HepG2 (cell line): ENCODE measurements around the gene KIFAP3. TPM values are rescaled to one million over a fixed set of nuclear protein-coding genes. Genes with fewer than 3 reads are reported as not detected.
"Not testable (repeated sequence)": the region's sequence is repeated elsewhere in the genome, so short reads cannot be mapped to it uniquely, and the experiment has no call there.

ENCODE experiments used
- ATAC-seq: fragments of 200-7000 bp; cut with Tn5 transposase; 3 replicates; pipeline ENCODE4 v1.9.1; 2020; ENCODE audit warnings: mild to moderate bottlenecking, moderate library complexity
- BruUV-seq: library from RNA; stranded (reverse); fragments of 400-500 nt; replicated peaks from 2 replicates; lab custom pipeline; 2021; lab: Mats Ljungman, UMichigan
- CTCF ChIA-PET: fragments of 300-600 bp; formaldehyde crosslinking; extraction: SDS; loops from one replicate; lab custom pipeline; 2021; ENCODE audit warnings: low total read pairs, inconsistent platforms, low intra/inter-chr PET ratio; lab: Yijun Ruan, JAX
- POLR2A ChIA-PET: fragments of 350-600 bp; sonication (Branson Sonifier 250); formaldehyde crosslinking; loops from one replicate; lab custom pipeline; 2020; ENCODE audit warnings: antibody characterized with exemption, inconsistent platforms; lab: Yijun Ruan, JAX
- DNase-seq: peaks from one replicate; pipeline ENCODE4 v3.0.0-alpha.2; 2015; ENCODE audit warnings: low spot score
- FAIRE-seq: peaks from 3 replicates; lab custom pipeline; 2011; peaks lifted over from hg19 to GRCh38; lab: Jason Lieb, UNC
- H2AFZ ChIP-seq: one replicate; pipeline ENCODE4 v1.6.1; 2011; ENCODE audit warnings: low read length, inconsistent platforms
- H3K27ac ChIP-seq: fragments of 300-600 bp; 3 replicates; pipeline ENCODE4 v1.8.0; 2011; ENCODE audit warnings: mixed run types, mild to moderate bottlenecking, mixed read lengths, low read length, inconsistent platforms; ENCODE audit not compliant: insufficient read depth; ENCODE audit errors: extremely low read length
- H3K27me3 ChIP-seq, 2 experiments: fragments of 200-600 bp in 1 of 2; 2 replicates in 1 of 2; 3 replicates in 1 of 2; pipeline versions ENCODE4 v1.6.0 to v1.8.0; 2011; ENCODE audit warnings: low read length in 2 of 2, mild to moderate bottlenecking in 2 of 2, moderate library complexity in 2 of 2, inconsistent platforms in 1 of 2; ENCODE audit not compliant: insufficient read depth in 2 of 2, control insufficient read depth in 1 of 2
- H3K36me3 ChIP-seq, 2 experiments: fragments of 200-600 bp in 1 of 2; replicated peaks in 1 of 2; 2 replicates in 1 of 2; 3 replicates in 1 of 2; pipeline versions ENCODE4 v1.5.1 to v1.8.0; 2011; ENCODE audit warnings: low read length in 2 of 2, inconsistent platforms in 1 of 2; ENCODE audit not compliant: insufficient read depth in 2 of 2, control insufficient read depth in 1 of 2
- H3K4me1 ChIP-seq: 2 replicates; pipeline ENCODE4 v1.5.1; 2012; ENCODE audit warnings: low read length, inconsistent platforms; ENCODE audit not compliant: insufficient read depth
- H3K4me2 ChIP-seq: 2 replicates; pipeline ENCODE4 v1.6.0; 2011; ENCODE audit warnings: low read depth, low read length, inconsistent platforms
- H3K4me3 ChIP-seq, 3 experiments: fragments of 200-600 bp in 1 of 3; sonication (generic), shearing (Covaris generic) in 1 of 3; replicated peaks in 1 of 3; 2 replicates each; pipeline ENCODE4 v1.5.1; 2011 to 2016; ENCODE audit warnings: low read length in 3 of 3, inconsistent platforms in 2 of 3, low read depth in 2 of 3, mild to moderate bottlenecking in 2 of 3, control low read depth in 1 of 3, mixed read lengths in 1 of 3; ENCODE audit not compliant: insufficient read depth in 1 of 3
- H3K79me2 ChIP-seq: one replicate; pipeline ENCODE4 v1.6.1; 2011; ENCODE audit warnings: low read length, inconsistent platforms; ENCODE audit not compliant: insufficient read depth
- H3K9ac ChIP-seq: 2 replicates; pipeline ENCODE4 v1.6.0; 2011; ENCODE audit warnings: mild to moderate bottlenecking, low read depth, low read length, inconsistent platforms; ENCODE audit not compliant: insufficient read depth
- H3K9me3 ChIP-seq: 2 replicates; pipeline ENCODE4 v1.5.1; 2012; ENCODE audit warnings: mild to moderate bottlenecking, low read length
- H4K20me1 ChIP-seq: 2 replicates; pipeline ENCODE4 v1.6.0; 2011; ENCODE audit warnings: inconsistent platforms, mild to moderate bottlenecking, low read length, moderate library complexity; ENCODE audit not compliant: insufficient read depth
- WGBS: methylation state at CpG from one replicate; pipeline ENCODE4 v1.1.6; 2017; ENCODE audit warnings: low lambda C conversion rate; 5-methylcytosine and 5-hydroxymethylcytosine counted together
- in situ Hi-C: cut with HindIII; loops from 2 replicates; pipeline ENCODE4 v1.10.0; 2017; ENCODE audit warnings: low pct_unique_long_range_greater_than_20kb; ENCODE audit not compliant: extremely low pct_ligation_motif_present
- intact Hi-C: fragments of 100-400 bp; cut with micrococcal nuclease; formaldehyde crosslinking; loops from one replicate; pipeline ENCODE4 v1.10.0; 2022; ENCODE audit not compliant: unreplicated experiment
- polyA plus RNA-seq, 8 experiments: library from polyadenylated mRNA; depleted of rRNA in 3 of 8; stranded (reverse) in 7 of 8; unstranded in 1 of 8; fragments of >200 nt; fragmentation: Illumina TruSeq in 4 of 8; extraction: Trizol in 4 of 8; gene quantifications; 2 replicates each; pipeline versions ENCODE4 v1.2.1 to v1.2.3, GENCODE V29; 2011 to 2016; ENCODE audit warnings: low read depth in 4 of 8, missing spikeins in 1 of 8, mixed read lengths in 1 of 8; ENCODE audit not compliant: insufficient read depth in 1 of 8
- small RNA-seq, 3 experiments: library from RNA; depleted of rRNA; stranded (forward); fragments of <200 nt; gene quantifications; one replicate each; pipeline ENCODE3, GENCODE V24; 2012; ENCODE audit warnings: low read depth in 2 of 3, low replicate concordance in 1 of 3; ENCODE audit not compliant: insufficient read length in 3 of 3, insufficient read depth in 2 of 3
- total RNA-seq, 5 experiments: library from RNA; depleted of rRNA; stranded (reverse); fragments of >200 nt; fragmentation: Illumina TruSeq; extraction: Trizol; gene quantifications; 2 replicates each; pipeline ENCODE4 v1.2.3, GENCODE V29; 2016; ENCODE audit warnings: low read depth in 1 of 5

The KIFAP3 gene
- total and polyA plus RNA-seq, 2 of the 13 experiments (the other 11 are each of a cell fraction or from before 2014, with no cell fraction given) = 3.4 to 10.0 TPM

DNA sequence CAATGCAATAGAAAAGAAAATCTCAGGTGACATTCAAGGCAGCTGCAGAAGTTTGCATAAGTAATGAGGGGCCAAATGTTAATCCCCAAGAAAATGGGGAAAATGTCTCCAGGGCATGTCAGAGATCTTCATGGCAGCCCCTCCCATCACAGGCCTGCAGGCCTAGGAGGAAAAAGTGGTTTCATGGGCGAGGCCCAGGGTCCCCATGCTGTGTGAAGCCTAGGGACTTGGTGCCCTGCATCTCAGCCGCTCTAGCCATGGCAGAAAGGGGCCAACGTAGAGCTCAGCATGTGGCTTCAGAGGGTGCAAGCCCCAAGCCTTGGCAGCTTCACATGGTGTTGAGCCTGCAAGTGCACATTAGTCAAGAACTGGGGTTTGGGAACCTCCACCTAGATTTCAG, 202.5 kb downstream of the KIFAP3 start:
- CTCF ChIA-PET = not testable (repeated sequence)

More for the DNA sequence above, 202.5 kb downstream of the KIFAP3 start:
- H2AFZ ChIP-seq, POLR2A ChIA-PET, ATAC-seq, H3K9me3 ChIP-seq, H3K27me3 ChIP-seq, H3K4me3 ChIP-seq, in situ Hi-C loops, H3K4me1 ChIP-seq, DNase-seq, intact Hi-C loops, H3K79me2 ChIP-seq, H3K4me2 ChIP-seq, FAIRE-seq, H3K9ac ChIP-seq, BruUV-seq, H3K27ac ChIP-seq, H4K20me1 ChIP-seq: not testable (repeated sequence)
- peaks cover 16 to 81% of the 10 kb centered on the region in 2 experiments for H3K36me3 ChIP-seq
- 89% methylated on average over 3 of the region's 3 CpGs for WGBS

Small RNA genes within 50 kb of the gene (small RNA-seq; reads per million reads assigned to genes)
- gene MRPS10P1 = 0 reads per million in 3 experiments

Other genes starting within 250 kb of the KIFAP3 start
- 4.9 and 6.3 TPM in 2 replicates for gene SCYL3, start 180.8 kb downstream of the KIFAP3 start, total RNA-seq (2016; rRNA removed; fragmentation: Illumina TruSeq; extraction: Trizol)
- gene SCYL3, start 180.8 kb downstream of the KIFAP3 start, polyA plus RNA-seq (2011; rRNA removed) = 3.1 and 3.3 TPM in 2 replicates
- not detected in 2 replicates for gene NTMT2, start 71.3 kb upstream of the KIFAP3 start, total RNA-seq (2016; rRNA removed; fragmentation: Illumina TruSeq; extraction: Trizol)
- gene NTMT2, start 71.3 kb upstream of the KIFAP3 start, polyA plus RNA-seq (2011; rRNA removed) = not detected in 2 replicates